ENCODE results near the gene ZNF630.

- TF ChIP-seq RNF2 (IDR thresholded peaks at IDR 0.05; ENCODE audit: borderline replicate concordance, low read depth, low read length, missing control alignments, poor library complexity, severe bottlenecking) (no peak), CHD2 (IDR thresholded peaks at IDR 0.05; ENCODE audit: low read length) (no peak), E2F6 (IDR thresholded peaks at IDR 0.05) (no peak), USF2 (IDR thresholded peaks at IDR 0.05; ENCODE audit: low read length) (no peak), MAFK (IDR thresholded peaks at IDR 0.05; ENCODE audit: low read depth, low read length) (no peak), CTCF (IDR thresholded peaks at IDR 0.05; ENCODE audit: control extremely low read depth in 1 of 3, insufficient read depth in 1 of 3, low read depth in 1 of 3, low read length in 3 of 3) (no peak)
Measured at GRCh38 chrX:48028091-48028490, 43.3 kb downstream of the ZNF630 start.

Data from H1 (cell line).